Heart left ventricle (tissue), 13 donors: Measurements from ENCODE around the gene SIAH2.

Experiments used
- POLR2A ChIP-seq, 2 donors: fragments of 450-650 bp; IDR thresholded peaks; one replicate each; pipeline ENCODE4 v1.6.1; 2017; ENCODE audit warnings: antibody characterized with exemption in 2 of 2, mild to moderate bottlenecking in 2 of 2, moderate library complexity in 2 of 2
- TF ChIP-seq, protein P1 (sequence below), 12 donors: fragments of 200-600 bp; sonication (generic) in 4 of 12; IDR thresholded peaks; one replicate each; pipeline versions ENCODE4 v1.5.0 to v1.8.0; 2018 to 2022; ENCODE audit warnings: antibody characterized with exemption in 12 of 12, mild to moderate bottlenecking in 5 of 12
- donor health status: ischemic (EF 13 %, LVEDD 7.1; RV severe dilation, severe dysfunction).
- donor health status: DM: no; HTN: yes; CAD: no.
- donor health status: DM: no; HTN: no; CAD: no.
- donor health status: ischemic (EF 25% LVEDD 6.9; RV normal size, moderate dysfunction).
- donor health status: ischemic (EF 25% LVEDD 5.7; RV mildly dilated, moderate dysfunction).
- donor health status: ischemic (EF 35%, LVEDD 5.7; RV mildly dilated, moderate dysfunction).
- donor health status: nonischemic (EF 11% LVEDD 7.7; RV severe dilation, severe dysfunction).
- donor health status: DM: yes; HTN: yes; CAD: no.
- donor health status: PGD.
- donor health status: ischemic (EF 29% LVEDD 5.4; RV normal size, mild dysfunction).
- donor health status: nonischemic (EF 23%, LVEDD 6.1; RV moderate dilation, normal function).

DNA sequence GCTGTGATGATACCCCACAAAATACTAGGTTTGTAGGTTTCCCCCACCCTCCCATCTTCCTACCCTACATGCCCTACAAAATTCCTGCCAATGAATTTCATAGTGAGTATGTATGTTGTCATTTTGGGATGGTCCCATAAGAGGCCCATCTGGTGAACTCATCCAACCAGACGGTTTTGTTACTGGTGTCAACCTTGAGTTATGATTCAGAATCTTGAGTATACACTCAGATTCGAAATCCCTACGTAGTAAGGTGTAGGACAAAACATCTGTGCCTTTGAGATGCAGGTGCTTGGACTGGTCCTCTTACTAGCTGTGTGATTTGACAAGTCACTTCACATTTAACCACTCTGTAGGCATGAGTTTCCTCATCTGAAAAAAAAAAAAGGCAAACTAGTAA, 3.6 kb downstream of the SIAH2 start:
- TF ChIP-seq POLR2A (IDR thresholded peaks at IDR 0.05): no peak
- TF ChIP-seq, protein P1, sequence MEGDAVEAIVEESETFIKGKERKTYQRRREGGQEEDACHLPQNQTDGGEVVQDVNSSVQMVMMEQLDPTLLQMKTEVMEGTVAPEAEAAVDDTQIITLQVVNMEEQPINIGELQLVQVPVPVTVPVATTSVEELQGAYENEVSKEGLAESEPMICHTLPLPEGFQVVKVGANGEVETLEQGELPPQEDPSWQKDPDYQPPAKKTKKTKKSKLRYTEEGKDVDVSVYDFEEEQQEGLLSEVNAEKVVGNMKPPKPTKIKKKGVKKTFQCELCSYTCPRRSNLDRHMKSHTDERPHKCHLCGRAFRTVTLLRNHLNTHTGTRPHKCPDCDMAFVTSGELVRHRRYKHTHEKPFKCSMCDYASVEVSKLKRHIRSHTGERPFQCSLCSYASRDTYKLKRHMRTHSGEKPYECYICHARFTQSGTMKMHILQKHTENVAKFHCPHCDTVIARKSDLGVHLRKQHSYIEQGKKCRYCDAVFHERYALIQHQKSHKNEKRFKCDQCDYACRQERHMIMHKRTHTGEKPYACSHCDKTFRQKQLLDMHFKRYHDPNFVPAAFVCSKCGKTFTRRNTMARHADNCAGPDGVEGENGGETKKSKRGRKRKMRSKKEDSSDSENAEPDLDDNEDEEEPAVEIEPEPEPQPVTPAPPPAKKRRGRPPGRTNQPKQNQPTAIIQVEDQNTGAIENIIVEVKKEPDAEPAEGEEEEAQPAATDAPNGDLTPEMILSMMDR (IDR thresholded peaks at IDR 0.05): no peak
